Measurements from ENCODE around the gene PBLD. TPM values are rescaled to one million over a fixed set of nuclear protein-coding genes. Genes with fewer than 3 reads are reported as not detected.

Gene PBLD
- total RNA-seq, 2 donors from 2014 or later, result 2.7 to 4.5 TPM

DNA sequence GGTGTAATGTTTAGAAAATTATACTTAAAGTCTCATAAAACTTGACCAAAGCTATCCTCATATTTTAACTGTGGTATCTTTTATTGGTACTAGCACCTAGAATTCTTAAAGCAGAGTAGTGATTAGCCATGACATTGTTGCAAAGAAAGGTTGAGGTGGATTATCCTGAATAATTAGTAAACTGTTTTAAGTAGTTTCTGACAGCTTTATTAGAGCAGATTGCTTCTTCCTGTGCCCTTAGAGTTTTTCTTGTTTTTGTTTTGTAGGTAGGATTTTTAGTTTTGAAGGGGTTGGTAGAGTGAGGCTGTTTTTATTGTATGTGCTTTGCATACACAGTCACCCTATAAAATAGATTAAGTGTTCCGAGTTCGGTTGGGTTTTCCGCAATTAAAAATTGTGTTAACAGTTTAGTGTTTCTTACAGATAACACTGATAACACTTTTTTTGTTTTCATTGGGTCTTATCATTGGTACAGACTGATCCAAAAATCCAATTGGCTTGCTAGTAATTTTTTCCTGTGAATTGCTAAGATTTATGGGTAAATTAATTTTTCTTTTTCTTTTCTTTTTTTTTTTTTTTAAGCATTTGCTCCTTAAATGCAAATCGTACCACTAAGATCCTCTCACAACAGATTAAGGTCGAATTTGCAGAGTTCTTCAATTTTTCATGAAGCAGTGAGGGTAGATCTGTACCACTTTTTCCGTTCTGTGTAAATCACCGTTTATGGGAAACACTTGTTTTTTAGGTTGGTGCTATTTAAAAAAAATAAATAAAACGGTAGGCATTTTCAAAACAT is 2.1 kb upstream of the PBLD start:
- peak overlapping the region; percentile 89 to 94 for H3K4me3 ChIP-seq
- H3K4me1 ChIP-seq, result peaks cover 0 to 46% of the 10 kb centered on the region in 2 donors
- H3K9me3 ChIP-seq, result no peaks in the 10 kb centered on the region
- H3K27ac ChIP-seq, result peak overlapping the region; percentile 99
- peaks cover 15% of the 10 kb centered on the region for H3K36me3 ChIP-seq
- H3K27me3 ChIP-seq, result no peaks in the 10 kb centered on the region
- TF ChIP-seq, protein P1, sequence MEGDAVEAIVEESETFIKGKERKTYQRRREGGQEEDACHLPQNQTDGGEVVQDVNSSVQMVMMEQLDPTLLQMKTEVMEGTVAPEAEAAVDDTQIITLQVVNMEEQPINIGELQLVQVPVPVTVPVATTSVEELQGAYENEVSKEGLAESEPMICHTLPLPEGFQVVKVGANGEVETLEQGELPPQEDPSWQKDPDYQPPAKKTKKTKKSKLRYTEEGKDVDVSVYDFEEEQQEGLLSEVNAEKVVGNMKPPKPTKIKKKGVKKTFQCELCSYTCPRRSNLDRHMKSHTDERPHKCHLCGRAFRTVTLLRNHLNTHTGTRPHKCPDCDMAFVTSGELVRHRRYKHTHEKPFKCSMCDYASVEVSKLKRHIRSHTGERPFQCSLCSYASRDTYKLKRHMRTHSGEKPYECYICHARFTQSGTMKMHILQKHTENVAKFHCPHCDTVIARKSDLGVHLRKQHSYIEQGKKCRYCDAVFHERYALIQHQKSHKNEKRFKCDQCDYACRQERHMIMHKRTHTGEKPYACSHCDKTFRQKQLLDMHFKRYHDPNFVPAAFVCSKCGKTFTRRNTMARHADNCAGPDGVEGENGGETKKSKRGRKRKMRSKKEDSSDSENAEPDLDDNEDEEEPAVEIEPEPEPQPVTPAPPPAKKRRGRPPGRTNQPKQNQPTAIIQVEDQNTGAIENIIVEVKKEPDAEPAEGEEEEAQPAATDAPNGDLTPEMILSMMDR (IDR thresholded peaks at IDR 0.05), result no peak
- no peak for DNase-seq (ENCODE audit: low spot score)

DNA sequence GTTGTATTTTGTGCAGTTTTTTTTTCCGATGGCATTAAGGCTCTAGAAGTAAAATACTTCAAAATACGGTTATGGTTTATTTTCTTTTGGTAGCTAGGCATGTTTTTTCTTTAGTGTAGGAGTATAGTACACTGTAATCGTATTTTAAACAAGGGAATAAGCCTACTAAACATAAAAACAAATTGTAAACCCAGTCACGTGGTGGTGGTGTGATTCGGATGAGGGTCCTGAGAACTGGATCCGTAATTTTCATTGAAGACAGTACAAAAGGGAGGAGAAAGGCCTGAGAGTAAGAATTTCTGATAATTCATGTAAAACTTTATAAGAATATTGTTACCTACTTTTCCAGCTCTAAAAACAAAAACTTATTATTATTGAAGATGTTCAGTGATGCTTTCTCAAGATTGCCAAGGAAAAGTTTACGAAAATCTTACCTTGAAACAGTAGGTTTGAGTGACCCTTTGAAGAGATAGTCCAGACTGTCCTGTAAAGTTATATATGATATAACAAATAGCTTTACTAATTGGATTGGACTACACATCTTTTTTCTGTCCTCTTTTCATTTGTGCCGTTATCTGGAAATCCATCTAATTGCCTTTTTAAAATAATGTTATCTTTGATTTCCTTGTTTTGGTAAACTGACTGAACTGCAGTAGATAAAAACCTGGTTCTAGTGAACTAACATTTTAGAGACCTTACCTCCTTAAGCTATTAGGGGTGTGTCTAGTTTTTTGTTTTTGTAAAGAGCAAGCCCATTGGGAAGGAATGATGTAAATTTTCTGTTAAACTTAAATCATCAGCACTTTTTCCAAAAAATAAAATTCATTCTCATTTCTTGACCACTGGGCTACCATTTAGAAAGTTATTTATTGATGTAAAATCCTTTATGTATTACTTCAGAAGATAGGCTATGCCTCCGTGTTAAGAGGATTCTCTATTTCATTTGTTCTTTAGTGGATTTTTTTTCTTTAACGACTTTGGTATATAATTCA is 1.0 kb upstream of the PBLD start:
- TF ChIP-seq, protein P1 (IDR thresholded peaks at IDR 0.05), result no peak
- DNase-seq (ENCODE audit: low spot score), result no peak
- Histone ChIP-seq H3K9me3 (no peaks in the 10 kb centered on the region), H3K4me3 (peak overlapping the region; percentile 89 to 94), H3K27me3 (no peaks in the 10 kb centered on the region), H3K4me1 (peaks cover 0 to 51% of the 10 kb centered on the region in 2 donors), H3K36me3 (peaks cover 5% of the 10 kb centered on the region), H3K27ac (peak overlapping the region; percentile 99)

DNA sequence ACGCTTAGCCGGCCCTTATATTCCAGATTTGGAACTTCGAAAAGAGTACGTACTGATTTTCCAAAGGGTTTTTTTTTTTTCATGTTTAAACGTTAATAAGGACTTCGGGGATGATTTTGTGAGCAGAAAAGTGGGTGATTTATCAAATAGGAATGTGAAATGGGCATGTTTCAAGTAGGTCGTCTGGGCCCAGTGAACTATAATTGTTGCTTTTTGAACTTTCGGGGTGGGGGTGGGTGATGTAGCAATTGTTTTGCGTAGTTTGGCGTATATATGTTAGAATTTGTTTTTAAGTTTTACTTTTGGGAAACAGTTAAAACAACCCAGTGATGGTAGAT is 299 bp upstream of the PBLD start:
- no peak for DNase-seq (ENCODE audit: low spot score)
- TF ChIP-seq, protein P1 (IDR thresholded peaks at IDR 0.05), result no peak
- H3K36me3 ChIP-seq, result no peaks in the 10 kb centered on the region
- peak overlapping the region; percentile 89 to 94 for H3K4me3 ChIP-seq
- H3K27me3 ChIP-seq, result no peaks in the 10 kb centered on the region
- peaks cover 0 to 51% of the 10 kb centered on the region in 2 donors for H3K4me1 ChIP-seq
- no peaks in the 10 kb centered on the region for H3K9me3 ChIP-seq
- H3K27ac ChIP-seq, result peak overlapping the region; percentile 99

DNA sequence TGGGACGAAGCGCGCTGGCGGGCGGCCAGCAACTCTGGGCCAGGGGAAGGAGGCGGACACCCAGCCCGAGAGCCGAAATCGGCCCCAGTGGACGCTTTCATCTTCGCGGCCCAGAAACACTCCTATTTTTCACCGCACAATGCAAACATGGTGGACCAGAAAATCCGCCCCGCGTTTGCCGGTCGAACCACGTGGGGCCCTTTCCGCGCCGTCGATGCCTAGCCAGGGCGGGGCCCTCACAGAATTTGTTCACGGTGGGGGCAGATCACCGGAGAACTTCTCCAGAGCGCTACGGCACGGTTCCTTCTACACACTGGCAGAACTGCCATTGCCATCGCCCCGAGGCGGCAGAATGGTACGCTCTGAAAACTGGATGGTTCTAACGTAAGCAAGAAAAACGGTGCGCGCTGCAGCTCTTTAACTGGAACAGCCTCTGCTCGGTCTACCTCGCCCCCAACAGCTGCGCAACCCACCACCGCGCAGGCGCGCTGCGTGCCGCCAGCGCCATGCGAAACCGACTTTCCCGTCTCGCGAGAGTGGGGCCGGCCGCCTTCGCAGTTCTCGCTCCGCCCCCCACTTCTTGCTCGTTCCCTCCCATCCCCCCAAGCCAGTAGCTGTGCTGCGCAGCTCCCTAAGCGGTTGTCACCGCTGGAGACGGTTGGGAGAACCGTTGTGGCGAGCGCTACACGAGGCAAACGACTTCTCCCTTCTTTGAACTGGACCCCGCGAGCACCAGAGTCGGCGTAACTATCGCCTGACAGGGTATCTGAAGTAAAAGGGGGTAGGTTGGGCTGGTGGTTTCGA is 1.1 kb downstream of the PBLD start, which contains the start of gene HNRNPH3:
Gene HNRNPH3 (plus strand): TSS at position 610 of the 804 bp plus-strand sequence. CDS start 5,158 bp downstream, outside the sequence.
- Histone ChIP-seq H3K4me1 (peaks cover 0 to 37% of the 10 kb centered on the region in 2 donors), H3K36me3 (no peaks in the 10 kb centered on the region), H3K9me3 (no peaks in the 10 kb centered on the region), H3K27me3 (no peaks in the 10 kb centered on the region), H3K4me3 (peak within 1 kb of the TSS; percentile 89 to 94), H3K27ac (peak within 1 kb of the TSS; percentile 99)
- DNase-seq (ENCODE audit: low spot score), result peak; percentile 97
- TF ChIP-seq, protein P1 (IDR thresholded peaks at IDR 0.05), result no peak

DNA sequence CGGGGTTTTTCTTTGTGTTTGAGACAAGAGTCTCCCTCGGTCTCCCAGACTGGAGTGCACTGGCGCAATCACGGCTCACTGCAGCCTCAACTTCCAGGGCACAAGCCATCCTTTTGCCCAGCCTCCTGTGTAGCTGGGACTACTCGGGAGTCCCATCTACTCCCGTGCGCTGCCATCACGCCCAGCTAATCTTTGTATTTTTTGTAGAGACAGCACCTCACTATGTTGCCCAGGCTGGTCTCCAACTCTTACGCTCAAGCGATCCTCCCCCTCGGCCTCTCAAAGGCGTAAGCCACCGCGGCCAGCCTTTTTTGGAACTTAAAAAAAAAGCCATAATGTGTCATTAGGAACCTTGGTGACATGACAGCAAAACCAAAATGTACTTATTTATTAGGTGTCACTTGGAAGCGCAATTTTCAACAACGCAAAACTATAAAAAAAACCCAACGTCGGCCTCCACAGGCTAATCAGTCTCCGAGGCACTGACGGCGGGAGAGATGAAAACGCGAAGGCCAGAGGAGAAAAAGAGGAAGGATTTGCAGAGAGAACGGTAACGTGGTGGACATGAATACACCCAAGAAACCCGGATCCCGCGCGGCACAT is 1.8 kb downstream of the PBLD start:
- H3K4me1 ChIP-seq, result peaks cover 0 to 30% of the 10 kb centered on the region in 2 donors
- peak overlapping the region; percentile 99 for H3K27ac ChIP-seq
- H3K9me3 ChIP-seq, result no peaks in the 10 kb centered on the region
- TF ChIP-seq, protein P1 (IDR thresholded peaks at IDR 0.05), result no peak
- H3K4me3 ChIP-seq, result peak overlapping the region; percentile 89 to 94
- peak; percentile 60 for DNase-seq (ENCODE audit: low spot score)
- H3K36me3 ChIP-seq, result no peaks in the 10 kb centered on the region
- H3K27me3 ChIP-seq, result no peaks in the 10 kb centered on the region

Data from right atrium auricular region (tissue), 2 donors.